Panc1 (cell line): ENCODE measurements around the gene ADORA1. TPM values are rescaled to one million over a fixed set of nuclear protein-coding genes. Genes with fewer than 3 reads are reported as not detected.

ENCODE experiments used
- ATAC-seq: fragments of 200-7000 bp; cut with Tn5 transposase; 2 replicates; pipeline ENCODE4 v1.9.1; 2020; ENCODE audit warnings: mild to moderate bottlenecking, moderate library complexity
- BruUV-seq: library from RNA; stranded (reverse); fragments of 400-500 nt; replicated peaks from 2 replicates; lab custom pipeline; 2021; lab: Mats Ljungman, UMichigan
- CTCF ChIA-PET: fragments of 300-600 bp; sonication (Branson Sonifier 250); formaldehyde crosslinking; loops from one replicate; lab custom pipeline; 2022; ENCODE audit warnings: antibody characterized with exemption; lab: Charles Lee
- POLR2A ChIA-PET: fragments of 300-600 bp; sonication (Branson Sonifier 250); formaldehyde crosslinking; loops from one replicate; lab custom pipeline; 2022; ENCODE audit warnings: antibody characterized with exemption; lab: Charles Lee
- DNase-seq: peaks from one replicate; pipeline ENCODE4 v3.0.0-alpha.2; 2010; ENCODE audit warnings: low read depth, low spot score
- H3K27ac ChIP-seq: 2 replicates; pipeline ENCODE4 v1.5.1; 2011; ENCODE audit warnings: mild to moderate bottlenecking, low read length, inconsistent platforms
- H3K27me3 ChIP-seq: fragments of 200-500 bp; sonication (Bioruptor generic); 2 replicates; pipeline ENCODE4 v1.6.0; 2014; ENCODE audit warnings: low read length, inconsistent platforms; ENCODE audit not compliant: control insufficient read depth, insufficient read depth
- H3K36me3 ChIP-seq: fragments of 200-500 bp; sonication (Bioruptor generic); 2 replicates; pipeline ENCODE4 v1.5.1; 2014; ENCODE audit warnings: inconsistent platforms, mild to moderate bottlenecking, low read length, moderate library complexity; ENCODE audit not compliant: control insufficient read depth, insufficient read depth
- H3K4me1 ChIP-seq: 2 replicates; pipeline ENCODE4 v1.5.1; 2011; ENCODE audit warnings: inconsistent platforms, mild to moderate bottlenecking, low read length, moderate library complexity; ENCODE audit not compliant: control insufficient read depth, insufficient read depth
- H3K4me3 ChIP-seq, 2 experiments: 2 replicates each; pipeline ENCODE4 v1.5.1; 2011 to 2012; ENCODE audit warnings: low read depth in 2 of 2, low read length in 2 of 2, mild to moderate bottlenecking in 2 of 2, inconsistent platforms in 1 of 2, moderate library complexity in 1 of 2
- H3K9me3 ChIP-seq: fragments of 200-500 bp; sonication (Bioruptor generic); 2 replicates; pipeline ENCODE4 v1.5.1; 2014; ENCODE audit warnings: low read depth, mild to moderate bottlenecking, inconsistent platforms, low read length, moderate library complexity; ENCODE audit not compliant: control insufficient read depth, insufficient read depth
- CTCF ChIP-seq: fragments of 450-650 bp; IDR thresholded peaks from 2 replicates; pipeline ENCODE4 v1.5.1; 2017; ENCODE audit warnings: mild to moderate bottlenecking
- POLR2AphosphoS5 ChIP-seq: IDR thresholded peaks from 2 replicates; pipeline ENCODE4 v1.6.1; 2012; ENCODE audit warnings: mild to moderate bottlenecking, low read depth, low read length, moderate library complexity
- SIN3A ChIP-seq: IDR thresholded peaks from 2 replicates; pipeline ENCODE4 v1.6.1; 2012; ENCODE audit warnings: low read depth, mild to moderate bottlenecking, low read length, moderate library complexity, borderline replicate concordance; ENCODE audit not compliant: insufficient read depth
- TCF7L2 ChIP-seq: IDR thresholded peaks from 2 replicates; pipeline ENCODE4 v1.6.1; 2011; ENCODE audit warnings: mild to moderate bottlenecking, low read depth, low read length, inconsistent platforms
- in situ Hi-C: cut with HindIII; loops from 2 replicates; pipeline ENCODE4 v1.10.0; 2016; ENCODE audit warnings: low sequenced_read_pairs, low pct_unique_long_range_greater_than_20kb
- intact Hi-C: fragments of 100-400 bp; cut with micrococcal nuclease; formaldehyde crosslinking; loops from one replicate; pipeline ENCODE4 v1.10.0; 2022; ENCODE audit not compliant: unreplicated experiment
- total RNA-seq: library from RNA; stranded (reverse); gene quantifications from one replicate; pipeline ENCODE4 v1.2.1, GENCODE V29; 2021; ENCODE audit not compliant: unreplicated experiment
- TF ChIP-seq, protein P1 (sequence below), 2 experiments: IDR thresholded peaks; 2 replicates each; pipeline ENCODE4 v1.6.1; 2011 to 2012; ENCODE audit warnings: low read depth in 2 of 2, control low read depth in 1 of 2, low read length in 1 of 2, mild to moderate bottlenecking in 1 of 2, moderate library complexity in 1 of 2; ENCODE audit not compliant: insufficient read depth in 1 of 2

ADORA1 gene
- total RNA-seq, 1 experiment from 2014 or later = 8.5 TPM

DNA sequence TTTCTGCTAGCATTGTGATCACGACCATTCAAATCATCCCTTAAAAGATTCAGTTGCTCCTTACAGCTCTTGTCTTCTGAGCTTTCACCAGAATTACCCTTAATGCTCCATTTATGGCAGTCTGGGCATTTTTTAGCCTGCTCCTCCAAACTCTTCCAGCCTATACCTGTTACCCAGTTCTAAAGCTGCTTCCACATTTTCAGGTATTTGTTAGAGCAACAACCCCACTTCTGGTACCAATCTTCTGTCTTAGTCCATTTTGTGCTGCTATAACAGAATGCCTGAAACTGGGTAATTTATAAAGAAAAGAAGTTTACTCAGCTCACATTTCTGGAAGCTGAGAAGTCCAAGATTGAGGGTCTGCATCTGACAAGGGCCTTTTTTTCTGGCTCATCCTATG is 30.9 kb downstream of the ADORA1 start:
- CTCF ChIA-PET = no interaction called here
- POLR2A ChIA-PET = no interaction called here
- TF ChIP-seq CTCF = no peak
- TF ChIP-seq, protein P1, sequence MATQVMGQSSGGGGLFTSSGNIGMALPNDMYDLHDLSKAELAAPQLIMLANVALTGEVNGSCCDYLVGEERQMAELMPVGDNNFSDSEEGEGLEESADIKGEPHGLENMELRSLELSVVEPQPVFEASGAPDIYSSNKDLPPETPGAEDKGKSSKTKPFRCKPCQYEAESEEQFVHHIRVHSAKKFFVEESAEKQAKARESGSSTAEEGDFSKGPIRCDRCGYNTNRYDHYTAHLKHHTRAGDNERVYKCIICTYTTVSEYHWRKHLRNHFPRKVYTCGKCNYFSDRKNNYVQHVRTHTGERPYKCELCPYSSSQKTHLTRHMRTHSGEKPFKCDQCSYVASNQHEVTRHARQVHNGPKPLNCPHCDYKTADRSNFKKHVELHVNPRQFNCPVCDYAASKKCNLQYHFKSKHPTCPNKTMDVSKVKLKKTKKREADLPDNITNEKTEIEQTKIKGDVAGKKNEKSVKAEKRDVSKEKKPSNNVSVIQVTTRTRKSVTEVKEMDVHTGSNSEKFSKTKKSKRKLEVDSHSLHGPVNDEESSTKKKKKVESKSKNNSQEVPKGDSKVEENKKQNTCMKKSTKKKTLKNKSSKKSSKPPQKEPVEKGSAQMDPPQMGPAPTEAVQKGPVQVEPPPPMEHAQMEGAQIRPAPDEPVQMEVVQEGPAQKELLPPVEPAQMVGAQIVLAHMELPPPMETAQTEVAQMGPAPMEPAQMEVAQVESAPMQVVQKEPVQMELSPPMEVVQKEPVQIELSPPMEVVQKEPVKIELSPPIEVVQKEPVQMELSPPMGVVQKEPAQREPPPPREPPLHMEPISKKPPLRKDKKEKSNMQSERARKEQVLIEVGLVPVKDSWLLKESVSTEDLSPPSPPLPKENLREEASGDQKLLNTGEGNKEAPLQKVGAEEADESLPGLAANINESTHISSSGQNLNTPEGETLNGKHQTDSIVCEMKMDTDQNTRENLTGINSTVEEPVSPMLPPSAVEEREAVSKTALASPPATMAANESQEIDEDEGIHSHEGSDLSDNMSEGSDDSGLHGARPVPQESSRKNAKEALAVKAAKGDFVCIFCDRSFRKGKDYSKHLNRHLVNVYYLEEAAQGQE (IDR thresholded peaks at IDR 0.05; ENCODE audit: insufficient read depth in 1 of 2, low read depth in 2 of 2, low read length in 1 of 2) = no peak
- TF ChIP-seq TCF7L2 = no peak
- TF ChIP-seq POLR2AphosphoS5 = no peak
- TF ChIP-seq SIN3A = no peak

DNA sequence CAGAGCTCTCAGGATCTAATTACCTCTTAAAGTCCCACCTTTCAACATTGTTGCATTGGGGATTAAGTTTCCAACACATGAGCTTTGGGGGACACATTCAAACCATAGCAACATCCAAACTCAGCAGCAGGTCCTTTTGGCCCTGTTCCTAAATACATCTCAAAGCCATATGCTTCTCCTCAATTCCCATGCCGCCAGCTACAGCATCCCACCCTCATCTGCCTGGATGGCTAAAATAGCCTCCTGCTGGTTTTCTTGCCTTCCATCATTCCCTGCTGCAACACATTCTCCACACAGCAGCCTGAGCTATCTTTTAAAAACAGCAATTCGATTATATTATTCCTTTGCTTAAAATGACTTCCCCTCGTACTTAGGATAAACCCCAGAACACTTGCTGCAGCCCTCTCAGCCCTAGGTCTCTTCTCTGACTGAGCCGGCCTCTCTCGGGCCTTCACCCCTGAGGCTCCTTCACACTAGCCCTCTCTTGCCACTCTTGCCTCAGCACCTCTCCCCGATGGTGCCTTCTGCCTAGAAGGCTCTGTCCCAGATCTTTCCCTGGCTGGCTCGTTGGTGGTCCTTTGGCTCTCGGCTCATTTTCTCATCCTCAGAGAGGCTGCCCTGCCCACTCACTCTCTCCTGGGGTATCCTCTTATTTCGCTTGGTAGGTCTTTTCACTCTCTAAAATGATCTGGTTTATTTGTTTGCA is 31.6 kb downstream of the ADORA1 start:
- no peaks in the 10 kb centered on the region for H3K27me3 ChIP-seq
- H3K36me3 ChIP-seq = no peaks in the 10 kb centered on the region
- H3K9me3 ChIP-seq = no peaks in the 10 kb centered on the region
- ATAC-seq = no peak
- BruUV-seq = no TSS peak
- no peak overlapping the region for H3K27ac ChIP-seq
- intact Hi-C loops = no loop called here
- no peak overlapping the region for H3K4me3 ChIP-seq
- ChIA-PET POLR2A (no interaction called here), CTCF (no interaction called here)
- in situ Hi-C loops = no loop called here
- peaks cover under 1% of the 10 kb centered on the region; the same call in 1 of the 2 replicates for H3K4me1 ChIP-seq
- TF ChIP-seq SIN3A (no peak), POLR2AphosphoS5 (no peak), TCF7L2 (no peak), CTCF (no peak)
- TF ChIP-seq, protein P1 (IDR thresholded peaks at IDR 0.05; ENCODE audit: insufficient read depth in 1 of 2, low read depth in 2 of 2, low read length in 1 of 2) = no peak
- no peak for DNase-seq

More for the DNA sequence above, 30.9 kb downstream of the ADORA1 start:
- Histone ChIP-seq H3K27ac (no peak overlapping the region), H3K36me3 (no peaks in the 10 kb centered on the region), H3K27me3 (no peaks in the 10 kb centered on the region), H3K4me1 (peaks cover 7% of the 10 kb centered on the region), H3K9me3 (no peaks in the 10 kb centered on the region), H3K4me3 (no peak overlapping the region)
- in situ Hi-C loops (no loop called here), intact Hi-C loops (no loop called here)
- DNase-seq = no peak
- no TSS peak for BruUV-seq
- ATAC-seq = no peak
